NCI-H2107 treated with DMSO at 0.1 percent for 48 hours (cell line): ENCODE data around the gene KCTD5.

Source experiments
- DNase-seq: peaks from one replicate; lab custom pipeline; 2025; ENCODE audit not compliant: unreplicated experiment; lab: John Stamatoyannopoulos, UW

Gene KCTD5

GRCh38 chr16:2748757-2749455, 66.6 kb downstream of the KCTD5 start:
- DNase-seq, result peak; percentile 25

- DNase-seq, result peak; percentile 20
Measured at GRCh38 chr16:2749476-2749875, 67.2 kb downstream of the KCTD5 start.

- DNase-seq, result no peak
Measured at GRCh38 chr16:2749936-2750335, 67.6 kb downstream of the KCTD5 start.

GRCh38 chr16:2751577-2752034, 69.3 kb downstream of the KCTD5 start:
- DNase-seq, result no peak

- DNase-seq, result peak; percentile 87
Measured at GRCh38 chr16:2752035-2752849, 69.9 kb downstream of the KCTD5 start, which contains the start of gene SRRM2. TSS of gene SRRM2 (plus strand) at chr16:2752638. CDS start at chr16:2756365, 3,727 bp downstream.

- peak; percentile 18 for DNase-seq
Measured at GRCh38 chr16:2752850-2753732, 70.8 kb downstream of the KCTD5 start.

GRCh38 chr16:2753733-2754020, 71.4 kb downstream of the KCTD5 start:
- DNase-seq, result no peak

GRCh38 chr16:2755158-2755557, 72.8 kb downstream of the KCTD5 start:
- no peak for DNase-seq

- DNase-seq, result no peak
Measured at GRCh38 chr16:2756288-2757015, 74.1 kb downstream of the KCTD5 start.

GRCh38 chr16:2757344-2757743, 75.0 kb downstream of the KCTD5 start:
- DNase-seq, result no peak
